ENCODE measurements around the gene MS4A15. TPM values are rescaled to one million over a fixed set of nuclear protein-coding genes. Genes with fewer than 3 reads are reported as not detected.

Gene MS4A15
- not detected in 2 replicates for total RNA-seq

GRCh38 chr11:60756307-60757032 is at the start of gene MS4A15:
Gene MS4A15, plus strand, starts transcription at chr11:60756867. Its CDS starts 6,867 bp downstream, at chr11:60763734.

GRCh38 chr11:60724420-60724819 is 32.2 kb upstream of the MS4A15 start, which contains the start of gene MS4A18:
Gene MS4A18, plus strand, starts transcription at chr11:60724720.

GRCh38 chr11:60785136-60785535 is 28.5 kb downstream of the MS4A15 start, which contains the start of gene MS4A10:
Gene MS4A10, plus strand, starts transcription at chr11:60785333. Its CDS starts 5,003 bp downstream, at chr11:60790336.

Other genes starting within 250 kb of the MS4A15 start
- not detected in 2 replicates for gene MS4A13, start 241.5 kb upstream of the MS4A15 start, total RNA-seq
- not detected in 2 replicates for gene MS4A8, start 57.3 kb upstream of the MS4A15 start, total RNA-seq
- not detected in 2 replicates for gene MS4A18, start 32.1 kb upstream of the MS4A15 start, total RNA-seq
- gene MS4A10, start 28.5 kb downstream of the MS4A15 start, total RNA-seq: not detected in 2 replicates
- gene CCDC86, start 85.2 kb downstream of the MS4A15 start, total RNA-seq: 14.5 and 17.6 TPM in 2 replicates
- not detected in 2 replicates for gene PTGDR2, start 99.1 kb downstream of the MS4A15 start, total RNA-seq
- not detected in 2 replicates for gene ZP1, start 110.7 kb downstream of the MS4A15 start, total RNA-seq
- 38.8 and 71.6 TPM in 2 replicates for gene PRPF19, start 149.7 kb downstream of the MS4A15 start, total RNA-seq
- 14.7 and 17.4 TPM in 2 replicates for gene TMEM109, start 157.3 kb downstream of the MS4A15 start, total RNA-seq
- 32.4 and 208 TPM in 2 replicates for gene TMEM132A, start 167.6 kb downstream of the MS4A15 start, total RNA-seq
- gene SLC15A3, start 195.3 kb downstream of the MS4A15 start, total RNA-seq: 0.85 and 2.9 TPM in 2 replicates
- gene CD6, start 214.8 kb downstream of the MS4A15 start, total RNA-seq: under 0.01 TPM in 1 of 2 replicates, not detected in the other

All from tracheal epithelial cell (primary cell).